Esophagus muscularis mucosa (tissue), 4 donors: ENCODE measurements around the gene GOPC.

ENCODE experiments used
- EP300 ChIP-seq: sonication (generic); formaldehyde crosslinking; IDR thresholded peaks from one replicate; pipeline ENCODE4 v1.6.1; 2017; ENCODE audit warnings: antibody characterized with exemption
- POLR2A ChIP-seq: fragments of 450-650 bp; IDR thresholded peaks from one replicate; pipeline ENCODE4 v1.6.1; 2017; ENCODE audit warnings: antibody characterized with exemption, moderate library complexity, mild to moderate bottlenecking, low read depth
- POLR2AphosphoS5 ChIP-seq, 2 donors: sonication (generic); formaldehyde crosslinking; IDR thresholded peaks; one replicate each; pipeline ENCODE4 v1.6.1; 2017; ENCODE audit warnings: antibody characterized with exemption in 2 of 2
- TF ChIP-seq, protein P1 (sequence below), 3 experiments: fragments of 200-600 bp in 2 of 3; fragments of 450-650 bp in 1 of 3; sonication (generic) in 2 of 3; IDR thresholded peaks; one replicate each; pipeline ENCODE4 v1.5.1; 2017 to 2019; ENCODE audit warnings: antibody characterized with exemption in 3 of 3, mild to moderate bottlenecking in 2 of 3, moderate library complexity in 1 of 3

DNA sequence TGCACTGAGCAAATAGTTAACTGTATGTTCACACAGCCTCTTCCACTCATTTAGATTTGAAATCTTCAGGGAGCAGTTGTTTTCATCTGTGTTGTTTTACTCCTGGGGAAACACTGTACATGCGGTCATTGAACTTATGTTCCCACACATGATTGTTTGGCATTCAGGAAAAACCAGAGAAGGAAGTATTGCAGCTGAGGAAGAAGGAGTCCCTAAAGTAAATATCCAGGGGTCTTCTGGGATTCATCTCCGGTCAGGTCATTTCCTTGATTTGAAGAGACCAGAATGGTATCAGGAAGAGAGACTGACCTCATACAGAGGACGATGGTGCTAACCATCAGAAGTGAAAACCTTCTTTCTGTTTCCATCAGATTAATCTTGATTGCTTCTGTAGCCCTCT is 67.3 kb downstream of the GOPC start:
- TF ChIP-seq, protein P1, sequence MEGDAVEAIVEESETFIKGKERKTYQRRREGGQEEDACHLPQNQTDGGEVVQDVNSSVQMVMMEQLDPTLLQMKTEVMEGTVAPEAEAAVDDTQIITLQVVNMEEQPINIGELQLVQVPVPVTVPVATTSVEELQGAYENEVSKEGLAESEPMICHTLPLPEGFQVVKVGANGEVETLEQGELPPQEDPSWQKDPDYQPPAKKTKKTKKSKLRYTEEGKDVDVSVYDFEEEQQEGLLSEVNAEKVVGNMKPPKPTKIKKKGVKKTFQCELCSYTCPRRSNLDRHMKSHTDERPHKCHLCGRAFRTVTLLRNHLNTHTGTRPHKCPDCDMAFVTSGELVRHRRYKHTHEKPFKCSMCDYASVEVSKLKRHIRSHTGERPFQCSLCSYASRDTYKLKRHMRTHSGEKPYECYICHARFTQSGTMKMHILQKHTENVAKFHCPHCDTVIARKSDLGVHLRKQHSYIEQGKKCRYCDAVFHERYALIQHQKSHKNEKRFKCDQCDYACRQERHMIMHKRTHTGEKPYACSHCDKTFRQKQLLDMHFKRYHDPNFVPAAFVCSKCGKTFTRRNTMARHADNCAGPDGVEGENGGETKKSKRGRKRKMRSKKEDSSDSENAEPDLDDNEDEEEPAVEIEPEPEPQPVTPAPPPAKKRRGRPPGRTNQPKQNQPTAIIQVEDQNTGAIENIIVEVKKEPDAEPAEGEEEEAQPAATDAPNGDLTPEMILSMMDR (IDR thresholded peaks at IDR 0.05): no peak
- TF ChIP-seq POLR2A (no peak), POLR2AphosphoS5 (IDR thresholded peaks at IDR 0.05) (no peak), EP300 (no peak)
